OCI-LY7 (cell line): ENCODE results near the gene GRIP1. TPM values are rescaled to one million over a fixed set of nuclear protein-coding genes. Genes with fewer than 3 reads are reported as not detected.

ENCODE experiments used
- BruUV-seq: library from RNA; stranded (reverse); fragments of 400-500 nt; replicated peaks from 2 replicates; lab custom pipeline; 2021; lab: Mats Ljungman, UMichigan
- CTCF ChIA-PET: fragments of 300-600 bp; sonication (Branson Sonifier 250); formaldehyde crosslinking; loops from one replicate; lab custom pipeline; 2022; ENCODE audit warnings: antibody characterized with exemption; ENCODE audit not compliant: unreplicated experiment; lab: Charles Lee
- POLR2A ChIA-PET: fragments of 300-600 bp; sonication (Branson Sonifier 250); formaldehyde crosslinking; loops from one replicate; lab custom pipeline; 2022; ENCODE audit warnings: antibody characterized with exemption; lab: Charles Lee
- DNase-seq: peaks from one replicate; pipeline ENCODE4 v3.0.0-alpha.2; 2015; ENCODE audit warnings: low spot score
- H2AFZ ChIP-seq: fragments of 200-600 bp; sonication (generic), shearing (Covaris generic); 2 replicates; pipeline ENCODE4 v1.6.1; 2014; ENCODE audit warnings: mild to moderate bottlenecking, antibody characterized with exemption, low read length, moderate library complexity
- H3K27ac ChIP-seq: fragments of 200-600 bp; sonication (generic); 2 replicates; pipeline ENCODE4 v1.5.1; 2014; ENCODE audit warnings: mixed run types, low read depth, mild to moderate bottlenecking, moderate library complexity, low read length, inconsistent platforms; ENCODE audit not compliant: poor library complexity, severe bottlenecking
- H3K36me3 ChIP-seq: fragments of 200-600 bp; sonication (generic); 2 replicates; pipeline ENCODE4 v1.6.1; 2014; ENCODE audit warnings: mild to moderate bottlenecking, antibody characterized with exemption, low read length, moderate library complexity, mixed read lengths; ENCODE audit not compliant: insufficient read depth
- H3K4me1 ChIP-seq: fragments of 200-600 bp; sonication (generic); 2 replicates; pipeline ENCODE4 v1.5.1; 2014; ENCODE audit warnings: mild to moderate bottlenecking, low read length; ENCODE audit not compliant: insufficient read depth, poor library complexity, severe bottlenecking
- H3K4me2 ChIP-seq: fragments of 200-600 bp; sonication (generic); 2 replicates; pipeline ENCODE4 v1.6.1; 2014; ENCODE audit warnings: mild to moderate bottlenecking, low read length
- H3K4me3 ChIP-seq: fragments of 200-600 bp; sonication (generic); 2 replicates; pipeline ENCODE4 v1.5.1; 2014; ENCODE audit warnings: mild to moderate bottlenecking, low read depth, low read length; ENCODE audit not compliant: poor library complexity, severe bottlenecking
- H3K79me2 ChIP-seq: fragments of 200-600 bp; sonication (generic); 2 replicates; pipeline ENCODE4 v1.6.1; 2016; ENCODE audit warnings: low read depth, mild to moderate bottlenecking, low read length, moderate library complexity, mixed read lengths; ENCODE audit not compliant: insufficient read depth
- H3K9me2 ChIP-seq: fragments of 200-600 bp; sonication (generic); 2 replicates; pipeline ENCODE4 v1.6.1; 2016; ENCODE audit warnings: mild to moderate bottlenecking, low read length, mixed read lengths; ENCODE audit not compliant: insufficient read depth
- H3K9me3 ChIP-seq: fragments of 200-600 bp; sonication (generic); 2 replicates; pipeline ENCODE4 v1.6.1; 2014; ENCODE audit warnings: mild to moderate bottlenecking, mixed run types, low read length, mixed read lengths
- H4K20me1 ChIP-seq: fragments of 200-600 bp; sonication (generic); 2 replicates; pipeline ENCODE4 v1.6.1; 2014; ENCODE audit warnings: mild to moderate bottlenecking, antibody characterized with exemption, low read length, moderate library complexity, mixed read lengths; ENCODE audit not compliant: insufficient read depth
- CTCF ChIP-seq: fragments of 200-600 bp; sonication (generic); conservative IDR thresholded peaks from 2 replicates; pipeline ENCODE4 v1.5.1; 2014; ENCODE audit warnings: mild to moderate bottlenecking, antibody characterized with exemption, low read length, moderate library complexity, mixed read lengths
- EZH2phosphoT487 ChIP-seq: fragments of 200-600 bp; sonication (generic); IDR thresholded peaks from 2 replicates; pipeline ENCODE4 v1.6.1; 2018; ENCODE audit warnings: low read depth, borderline replicate concordance, mild to moderate bottlenecking, mixed run types, antibody characterized with exemption, low read length, moderate library complexity, mixed read lengths
- intact Hi-C: fragments of 100-400 bp; cut with micrococcal nuclease; formaldehyde crosslinking; loops from one replicate; pipeline ENCODE4 v1.10.0; 2022; ENCODE audit not compliant: unreplicated experiment
- total RNA-seq, 2 experiments: library from RNA; depleted of rRNA in 1 of 2; stranded (reverse); fragments of >200 nt in 1 of 2; shearing (Covaris generic) in 1 of 2; gene quantifications; 2 replicates each; pipeline ENCODE4 v1.2.3, GENCODE V29; 2014 to 2022

GRIP1 gene
- total RNA-seq, 2 experiments from 2014 or later = 4.1 to 7.6 TPM

GRCh38 chr12:66430106-66430505 is 248.8 kb downstream of the GRIP1 start:
- Histone ChIP-seq H3K79me2 (no peaks in the 10 kb centered on the region), H3K9me3 (no peaks in the 10 kb centered on the region; the same call in 1 of the 2 replicates), H3K4me3 (no peak overlapping the region), H4K20me1 (no peaks in the 10 kb centered on the region), H3K4me1 (no peaks in the 10 kb centered on the region), H3K4me2 (no peak overlapping the region), H3K36me3 (no peaks in the 10 kb centered on the region), H3K27ac (no peak overlapping the region), H2AFZ (no peak overlapping the region), H3K9me2 (no peaks in the 10 kb centered on the region)
- no peak for DNase-seq
- ChIA-PET POLR2A (interaction anchor here (0.7 to 1.3 kb wide), 2 partner anchors 9 to 32 kb away, joined by 4 read pairs; no protein-coding TSS in a partner anchor), CTCF (no interaction called here)
- no peak for TF ChIP-seq EZH2phosphoT487
- no peak for TF ChIP-seq CTCF
- no TSS peak for BruUV-seq
- intact Hi-C loops = no loop called here

GRCh38 chr12:66428870-66429269 is 250.0 kb downstream of the GRIP1 start:
- POLR2A ChIA-PET = interaction anchor here (0.6 kb wide), 1 partner anchor 11 kb away, joined by 3 read pairs; no protein-coding TSS in a partner anchor
- H2AFZ ChIP-seq = no peak overlapping the region
- no peaks in the 10 kb centered on the region for H3K79me2 ChIP-seq
- H3K4me3 ChIP-seq = no peak overlapping the region
- H3K4me2 ChIP-seq = no peak overlapping the region
- no peaks in the 10 kb centered on the region; the same call in 1 of the 2 replicates for H3K9me3 ChIP-seq
- BruUV-seq = no TSS peak
- DNase-seq = no peak
- intact Hi-C loops = no loop called here
- CTCF ChIA-PET = no interaction called here
- H4K20me1 ChIP-seq = no peaks in the 10 kb centered on the region
- H3K4me1 ChIP-seq = no peaks in the 10 kb centered on the region
- TF ChIP-seq CTCF (no peak), EZH2phosphoT487 (no peak)
- H3K36me3 ChIP-seq = no peaks in the 10 kb centered on the region
- no peak overlapping the region for H3K27ac ChIP-seq
- H3K9me2 ChIP-seq = no peaks in the 10 kb centered on the region

GRCh38 chr12:66428261-66428660 is 250.6 kb downstream of the GRIP1 start:
- CTCF ChIA-PET = no interaction called here

More at GRCh38 chr12:66428261-66428660, 250.6 kb downstream of the GRIP1 start:
- Histone ChIP-seq H3K9me2 (no peaks in the 10 kb centered on the region), H3K36me3 (no peaks in the 10 kb centered on the region), H3K4me3 (no peak overlapping the region), H4K20me1 (no peaks in the 10 kb centered on the region), H3K4me1 (no peaks in the 10 kb centered on the region), H3K27ac (no peak overlapping the region), H3K79me2 (no peaks in the 10 kb centered on the region), H3K9me3 (no peaks in the 10 kb centered on the region; the same call in 1 of the 2 replicates), H2AFZ (no peak overlapping the region), H3K4me2 (no peak overlapping the region)
- POLR2A ChIA-PET = no interaction called here
- TF ChIP-seq EZH2phosphoT487 (no peak), CTCF (no peak)
- DNase-seq = no peak
- intact Hi-C loops = no loop called here
- no TSS peak for BruUV-seq
